ENCODE measurements around the gene GPC6.

The GPC6 gene

GRCh38 chr13:93182406-93182805 lies 44.2 kb upstream of the GPC6 start:
- CTCF ChIA-PET, result no interaction called here
- H3K4me1 ChIP-seq (ENCODE audit: control insufficient read depth, insufficient read depth, low read length), result no peaks in the 10 kb centered on the region
- H3K36me3 ChIP-seq (ENCODE audit: control insufficient read depth in 2 of 2, insufficient read depth in 1 of 2, low read length in 2 of 2), result no peaks in the 10 kb centered on the region
- no peak overlapping the region for H3K27ac ChIP-seq (ENCODE audit: extremely low read depth, low read depth, low read length)
- TF ChIP-seq ZNF501 (tag by site-specific recombination; IDR thresholded peaks at IDR 0.05), result no peak
- TF ChIP-seq ZNF433 (tag by site-specific recombination; IDR thresholded peaks at IDR 0.05; ENCODE audit: low read depth), result no peak
- TF ChIP-seq KLF8 (tag by site-specific recombination; IDR thresholded peaks at IDR 0.05), result no peak
- no peak for TF ChIP-seq ZNF266 (tag by site-specific recombination; IDR thresholded peaks at IDR 0.05; ENCODE audit: low read depth)
- TF ChIP-seq ZNF239 (tag by site-specific recombination; IDR thresholded peaks at IDR 0.05), result no peak
- TF ChIP-seq YY2 (tag by site-specific recombination; IDR thresholded peaks at IDR 0.05), result no peak
- TF ChIP-seq ZNF580 (tag by site-specific recombination; IDR thresholded peaks at IDR 0.05), result no peak
- no peak for TF ChIP-seq ZNF174 (tag by site-specific recombination; IDR thresholded peaks at IDR 0.05)
- TF ChIP-seq ZNF654 (tag by site-specific recombination; IDR thresholded peaks at IDR 0.05; ENCODE audit: low read depth), result no peak
- TF ChIP-seq SETDB1 (IDR thresholded peaks at IDR 0.05; ENCODE audit: insufficient read length, low read length), result no peak
- TF ChIP-seq ZNF175 (tag by site-specific recombination; IDR thresholded peaks at IDR 0.05), result no peak
- no peak for TF ChIP-seq ZNF184 (tag by site-specific recombination; IDR thresholded peaks at IDR 0.05)
- TF ChIP-seq GLIS1 (tag by site-specific recombination; IDR thresholded peaks at IDR 0.05), result no peak
- no peak for TF ChIP-seq ZNF423 (tag by site-specific recombination; IDR thresholded peaks at IDR 0.05)
- TF ChIP-seq ZNF404 (tag by site-specific recombination; IDR thresholded peaks at IDR 0.05), result no peak
- no peak for TF ChIP-seq ZNF830 (tag by site-specific recombination; IDR thresholded peaks at IDR 0.05; ENCODE audit: low read depth)
- POLR2A ChIA-PET, result no interaction called here
- H3K4me3 ChIP-seq (ENCODE audit: low read depth, low read length), result no peak overlapping the region
- H3K9me3 ChIP-seq (ENCODE audit: control insufficient read depth, insufficient read depth, low read depth, low read length), result no peaks in the 10 kb centered on the region

- H3K4me3 ChIP-seq (ENCODE audit: low read depth, low read length), result no peak overlapping the region
- no peak overlapping the region for H3K27ac ChIP-seq (ENCODE audit: extremely low read depth, low read depth, low read length)
- H3K36me3 ChIP-seq (ENCODE audit: control insufficient read depth in 2 of 2, insufficient read depth in 1 of 2, low read length in 2 of 2), result no peaks in the 10 kb centered on the region
- no peaks in the 10 kb centered on the region for H3K4me1 ChIP-seq (ENCODE audit: control insufficient read depth, insufficient read depth, low read length)
- TF ChIP-seq ZNF239 (tag by site-specific recombination; IDR thresholded peaks at IDR 0.05), result no peak
- TF ChIP-seq ZNF169 (tag by site-specific recombination; IDR thresholded peaks at IDR 0.05), result no peak
- no peak for TF ChIP-seq ZNF350 (tag by site-specific recombination; IDR thresholded peaks at IDR 0.05)
- TF ChIP-seq ZFP41 (tag by site-specific recombination; IDR thresholded peaks at IDR 0.05; ENCODE audit: borderline replicate concordance), result no peak
- no peak for TF ChIP-seq ELK4 (IDR thresholded peaks at IDR 0.05; ENCODE audit: borderline replicate concordance, low read depth, low read length)
- no peak for TF ChIP-seq ZNF155 (tag by site-specific recombination; IDR thresholded peaks at IDR 0.05)
- TF ChIP-seq ZNF549 (tag by site-specific recombination; IDR thresholded peaks at IDR 0.05), result no peak
- no peak for TF ChIP-seq KLF7 (tag by site-specific recombination; IDR thresholded peaks at IDR 0.05; ENCODE audit: borderline replicate concordance)
- TF ChIP-seq ZNF521 (tag by site-specific recombination; IDR thresholded peaks at IDR 0.05), result no peak
- TF ChIP-seq ZNF544 (tag by site-specific recombination; IDR thresholded peaks at IDR 0.05), result no peak
- no peak for TF ChIP-seq ZNF121 (tag by site-specific recombination; IDR thresholded peaks at IDR 0.05)
- CTCF ChIA-PET, result no interaction called here
- POLR2A ChIA-PET, result no interaction called here
- H3K9me3 ChIP-seq (ENCODE audit: control insufficient read depth, insufficient read depth, low read depth, low read length), result no peaks in the 10 kb centered on the region
Measured at GRCh38 chr13:93183302-93183701, 43.3 kb upstream of the GPC6 start.
